ENCODE measurements around the gene NR1H2. TPM values are rescaled to one million over a fixed set of nuclear protein-coding genes. Genes with fewer than 3 reads are reported as not detected.
A peak's percentile ranks its signal among the peaks of the same experiment; 100 is the strongest.

The NR1H2 gene
- total RNA-seq, 1 experiment from 2014 or later = 173 TPM

- DNase-seq = no peak
- Histone ChIP-seq H3K9me3 (no peaks in the 10 kb centered on the region), H3K4me3 (no peak overlapping the region), H3K36me3 (no peaks in the 10 kb centered on the region), H3K27me3 (no peaks in the 10 kb centered on the region)
Measured at GRCh38 chr19:50422397-50423278, 46.4 kb downstream of the NR1H2 start.

GRCh38 chr19:50423279-50424113 lies 47.2 kb downstream of the NR1H2 start:
- H3K4me3 ChIP-seq = no peak overlapping the region
- no peaks in the 10 kb centered on the region for H3K36me3 ChIP-seq
- DNase-seq = no peak
- H3K9me3 ChIP-seq = no peaks in the 10 kb centered on the region
- no peaks in the 10 kb centered on the region for H3K27me3 ChIP-seq

DNA sequence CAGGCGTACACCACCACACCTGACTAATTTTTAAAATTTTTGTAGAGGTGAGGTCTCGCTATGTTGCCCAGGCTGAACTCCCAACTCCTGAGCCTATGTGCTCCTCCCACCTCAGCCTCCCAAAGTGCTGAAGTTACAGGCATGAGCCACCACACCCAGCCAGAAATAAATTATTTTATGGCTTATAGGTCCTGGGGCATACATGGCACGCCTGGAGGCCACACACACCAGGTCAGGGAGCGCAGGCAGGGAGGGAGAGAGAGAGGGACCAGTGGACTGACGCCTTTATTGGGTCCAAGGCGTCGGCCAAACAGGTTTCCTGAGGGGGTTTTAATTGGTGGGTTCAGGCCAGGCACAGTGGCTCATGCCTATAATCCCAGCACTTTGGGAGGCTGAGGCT lies 49.3 kb downstream of the NR1H2 start:
- no peaks in the 10 kb centered on the region for H3K36me3 ChIP-seq
- no peak overlapping the region for H3K4me3 ChIP-seq
- H3K9me3 ChIP-seq = no peaks in the 10 kb centered on the region
- DNase-seq = no peak
- peaks cover 4% of the 10 kb centered on the region; the same call in 1 of the 2 replicates for H3K27me3 ChIP-seq

- H3K4me3 ChIP-seq = no peak overlapping the region
- no peaks in the 10 kb centered on the region for H3K36me3 ChIP-seq
- H3K9me3 ChIP-seq = no peaks in the 10 kb centered on the region
- DNase-seq = no peak
- peaks cover 12% of the 10 kb centered on the region for H3K27me3 ChIP-seq
Measured at GRCh38 chr19:50427318-50427925, 51.2 kb downstream of the NR1H2 start.

DNA sequence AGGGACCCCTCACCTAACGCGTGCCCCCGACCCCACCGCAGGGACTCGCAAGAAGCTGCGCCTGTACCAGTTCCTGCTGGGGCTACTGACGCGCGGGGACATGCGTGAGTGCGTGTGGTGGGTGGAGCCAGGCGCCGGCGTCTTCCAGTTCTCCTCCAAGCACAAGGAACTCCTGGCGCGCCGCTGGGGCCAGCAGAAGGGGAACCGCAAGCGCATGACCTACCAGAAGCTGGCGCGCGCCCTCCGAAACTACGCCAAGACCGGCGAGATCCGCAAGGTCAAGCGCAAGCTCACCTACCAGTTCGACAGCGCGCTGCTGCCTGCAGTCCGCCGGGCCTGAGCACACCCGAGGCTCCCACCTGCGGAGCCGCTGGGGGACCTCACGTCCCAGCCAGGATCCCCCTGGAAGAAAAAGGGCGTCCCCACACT lies 51.8 kb downstream of the NR1H2 start:
- no peaks in the 10 kb centered on the region for H3K9me3 ChIP-seq
- no peaks in the 10 kb centered on the region for H3K36me3 ChIP-seq
- H3K27me3 ChIP-seq = peaks cover 18% of the 10 kb centered on the region
- peak; percentile 37 for DNase-seq
- no peak overlapping the region for H3K4me3 ChIP-seq

- Histone ChIP-seq H3K36me3 (no peaks in the 10 kb centered on the region), H3K4me3 (no peak overlapping the region), H3K27me3 (peaks cover 24% of the 10 kb centered on the region), H3K9me3 (no peaks in the 10 kb centered on the region)
- DNase-seq = no peak
Measured at GRCh38 chr19:50428772-50429463, 52.7 kb downstream of the NR1H2 start.

DNA sequence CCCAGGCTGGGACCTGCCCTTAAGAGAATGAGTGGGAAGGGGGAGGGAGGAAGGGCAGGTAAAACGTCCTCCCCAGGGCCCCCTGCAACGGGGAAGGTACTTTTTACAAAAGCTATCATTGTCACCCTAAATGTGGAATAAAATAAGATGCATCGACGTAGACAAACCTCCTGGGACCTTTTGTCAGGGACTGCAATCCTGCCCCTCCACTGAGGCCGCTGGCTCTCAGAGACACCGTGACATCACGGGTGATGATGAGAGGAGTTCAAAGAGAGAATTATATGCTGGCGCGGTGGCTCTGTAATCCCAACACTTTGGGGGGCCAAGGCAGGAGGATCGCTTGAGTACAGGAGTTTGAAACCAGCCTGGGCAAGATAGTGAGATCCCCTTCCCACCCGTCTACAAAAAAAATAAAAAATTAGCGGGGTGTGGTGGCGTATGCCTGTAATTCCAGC lies 54.7 kb downstream of the NR1H2 start:
- Histone ChIP-seq H3K4me3 (no peak overlapping the region), H3K9me3 (no peaks in the 10 kb centered on the region), H3K36me3 (no peaks in the 10 kb centered on the region), H3K27me3 (peaks cover 27% of the 10 kb centered on the region)
- DNase-seq = no peak

- peak overlapping the region; percentile 42 for H3K4me3 ChIP-seq
- peak; percentile 68 for DNase-seq
- H3K27me3 ChIP-seq = peaks cover 27% of the 10 kb centered on the region
- H3K9me3 ChIP-seq = no peaks in the 10 kb centered on the region
- no peaks in the 10 kb centered on the region for H3K36me3 ChIP-seq
Measured at GRCh38 chr19:50431343-50432220, 55.3 kb downstream of the NR1H2 start.

GRCh38 chr19:50432221-50433028 lies 56.2 kb downstream of the NR1H2 start, which contains the start of gene MYBPC2:
Gene MYBPC2, plus strand, starts transcription at chr19:50432892. Its CDS starts 62 bp downstream, at chr19:50432954.
- DNase-seq = no peak
- no peaks in the 10 kb centered on the region for H3K9me3 ChIP-seq
- H3K4me3 ChIP-seq = peak within 1 kb of the TSS; percentile 42
- no peaks in the 10 kb centered on the region for H3K36me3 ChIP-seq
- peaks cover 29% of the 10 kb centered on the region for H3K27me3 ChIP-seq

Other genes with a start within 250 kb of the NR1H2 start
- not detected in 2 replicates for gene IZUMO2, start 213.2 kb upstream of the NR1H2 start, total RNA-seq (2014; rRNA removed; shearing (Covaris generic); ENCODE audit: low replicate concordance)
- 2.1 TPM in 1 of 2 replicates, not detected in the other for gene MYH14, start 172.8 kb upstream of the NR1H2 start, total RNA-seq (2014; rRNA removed; shearing (Covaris generic); ENCODE audit: low replicate concordance)
- not detected in 2 replicates for gene KCNC3, start 47.1 kb upstream of the NR1H2 start, total RNA-seq (2014; rRNA removed; shearing (Covaris generic); ENCODE audit: low replicate concordance)
- 1.5 TPM in 1 of 2 replicates, not detected in the other for gene NAPSA, start 10.8 kb upstream of the NR1H2 start, total RNA-seq (2014; rRNA removed; shearing (Covaris generic); ENCODE audit: low replicate concordance)
- 44.1 and 117 TPM in 2 replicates for gene POLD1, start 7.9 kb downstream of the NR1H2 start, total RNA-seq (2014; rRNA removed; shearing (Covaris generic); ENCODE audit: low replicate concordance)
- not detected in 2 replicates for gene SPIB, start 42.5 kb downstream of the NR1H2 start, total RNA-seq (2014; rRNA removed; shearing (Covaris generic); ENCODE audit: low replicate concordance)
- 0.03 TPM in 1 of 2 replicates, not detected in the other for gene MYBPC2, start 56.4 kb downstream of the NR1H2 start, total RNA-seq (2014; rRNA removed; shearing (Covaris generic); ENCODE audit: low replicate concordance)
- gene EMC10, start 100.0 kb downstream of the NR1H2 start, total RNA-seq (2014; rRNA removed; shearing (Covaris generic); ENCODE audit: low replicate concordance) = 98.5 and 127 TPM in 2 replicates
- gene GARIN5A, start 100.4 kb downstream of the NR1H2 start, total RNA-seq (2014; rRNA removed; shearing (Covaris generic); ENCODE audit: low replicate concordance) = 1.2 TPM in 1 of 2 replicates, not detected in the other
- 92.8 and 140 TPM in 2 replicates for gene JOSD2, start 134.7 kb downstream of the NR1H2 start, total RNA-seq (2014; rRNA removed; shearing (Covaris generic); ENCODE audit: low replicate concordance)
- gene ASPDH, start 137.5 kb downstream of the NR1H2 start, total RNA-seq (2014; rRNA removed; shearing (Covaris generic); ENCODE audit: low replicate concordance) = not detected in 2 replicates
- gene LRRC4B, start 192.0 kb downstream of the NR1H2 start, total RNA-seq (2014; rRNA removed; shearing (Covaris generic); ENCODE audit: low replicate concordance) = 1.1 and 1.7 TPM in 2 replicates